Gastrocnemius medialis (tissue), 4 donors: Measurements from ENCODE around the gene ARHGEF19.
"Not testable (repeated sequence)": the region's sequence is repeated elsewhere in the genome, so short reads cannot be mapped to it uniquely, and the experiment has no call there.

Experiments
- CTCF ChIP-seq, 5 experiments: fragments of 450-650 bp in 3 of 5; fragments of 200-600 bp in 2 of 5; sonication (generic) in 2 of 5; IDR thresholded peaks in 4 of 5; conservative IDR thresholded peaks in 1 of 5; 1 replicate in 4 of 5; 2 replicates in 1 of 5; pipeline ENCODE4 v1.5.1; 2016 to 2019; ENCODE audit warnings: antibody characterized with exemption in 5 of 5, mild to moderate bottlenecking in 3 of 5, moderate library complexity in 3 of 5
- POLR2A ChIP-seq, 2 donors: fragments of 450-650 bp; IDR thresholded peaks; one replicate each; pipeline ENCODE4 v1.6.1; 2017; ENCODE audit warnings: antibody characterized with exemption in 2 of 2, mild to moderate bottlenecking in 2 of 2, moderate library complexity in 2 of 2

DNA sequence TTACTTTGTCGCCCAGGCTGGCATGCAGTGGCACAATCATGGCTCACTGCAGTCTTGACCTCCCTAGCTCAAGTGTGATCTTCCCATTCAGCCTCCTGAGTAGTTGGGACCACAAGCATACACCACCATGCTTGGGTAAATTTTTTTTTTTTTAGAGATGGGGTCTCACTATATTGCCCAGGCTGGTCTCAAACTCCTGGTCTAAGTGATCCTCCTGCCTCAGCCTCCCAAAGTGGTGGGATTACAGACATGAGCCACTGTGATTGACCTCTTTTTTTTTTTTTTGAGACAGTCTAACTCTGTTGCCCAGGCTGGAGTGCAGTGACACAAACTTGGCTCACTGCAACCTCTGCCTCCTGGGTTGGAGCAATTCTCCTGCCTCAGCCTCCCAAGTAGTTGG lies 33.8 kb upstream of the ARHGEF19 start:
- TF ChIP-seq CTCF (IDR thresholded peaks at IDR 0.05 in 4 of 5, conservative IDR thresholded peaks at IDR 0.05 in 1 of 5); POLR2A (IDR thresholded peaks at IDR 0.05): not testable (repeated sequence)
